HG03108 (cell line): Measurements from ENCODE around the gene BCL3.
"Not testable (repeated sequence)": the region's sequence is repeated elsewhere in the genome, so short reads cannot be mapped to it uniquely, and the experiment has no call there.

Experiments
- ATAC-seq: cut with Tn5 transposase; IDR thresholded peaks from one replicate; pipeline ENCODE4 v1.9.1; 2021; ENCODE audit warnings: moderate library complexity; ENCODE audit not compliant: unreplicated experiment

Gene BCL3

DNA sequence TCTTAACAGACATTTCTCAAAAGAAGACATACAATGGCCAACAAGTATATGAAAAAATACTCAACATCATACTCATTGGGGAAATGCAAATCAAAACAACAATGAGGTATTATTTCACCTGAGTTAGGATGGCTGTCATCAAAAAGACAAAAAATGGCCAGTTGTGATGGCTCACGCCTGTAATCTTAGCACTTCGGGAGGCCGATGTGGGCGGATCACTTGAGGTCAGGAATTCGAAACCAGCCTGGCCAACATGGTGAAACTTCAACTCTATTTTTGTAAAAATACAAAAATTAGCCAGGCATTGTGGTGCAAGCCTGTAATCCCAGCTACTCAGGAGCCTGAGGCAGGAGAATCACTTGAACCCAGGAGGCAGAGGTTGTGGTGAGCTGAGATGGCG lies 27.6 kb upstream of the BCL3 start:
- no peak for ATAC-seq

- not testable (repeated sequence) for ATAC-seq
Measured at GRCh38 chr19:44721369-44721768, 27.1 kb upstream of the BCL3 start.

GRCh38 chr19:44722131-44723121 lies 26.1 kb upstream of the BCL3 start:
- ATAC-seq: no peak

DNA sequence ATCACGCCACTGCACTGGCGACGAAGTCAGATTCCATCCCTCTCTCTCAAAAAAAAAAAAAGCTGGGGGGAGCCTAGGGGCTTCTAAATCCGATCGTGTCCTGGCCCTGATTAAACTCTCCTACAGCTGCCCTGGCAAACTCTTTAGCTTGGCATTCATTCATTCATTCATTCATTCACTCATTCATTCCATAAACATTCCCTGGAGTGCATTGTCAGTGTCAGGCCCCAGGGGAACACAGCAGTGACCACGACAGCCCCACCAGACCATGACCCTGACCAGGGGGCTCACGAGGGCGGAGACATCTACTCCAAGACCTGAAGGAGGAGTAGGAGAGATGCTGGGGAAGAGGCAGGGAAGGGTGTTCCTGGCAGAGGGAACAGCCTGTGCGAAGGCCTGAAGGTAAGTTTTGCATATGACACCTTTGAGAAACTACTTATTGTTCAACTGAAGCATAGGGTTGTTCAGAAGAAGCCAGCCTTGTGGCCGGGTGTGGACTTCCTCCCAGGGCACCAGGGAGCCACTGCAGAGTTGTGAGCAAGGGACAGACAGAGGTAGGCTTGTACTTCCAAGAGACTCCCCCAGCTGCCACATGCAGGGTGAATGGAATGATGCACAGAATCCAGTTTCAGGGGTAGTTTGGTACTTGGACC lies 25.1 kb upstream of the BCL3 start:
- ATAC-seq: no peak

DNA sequence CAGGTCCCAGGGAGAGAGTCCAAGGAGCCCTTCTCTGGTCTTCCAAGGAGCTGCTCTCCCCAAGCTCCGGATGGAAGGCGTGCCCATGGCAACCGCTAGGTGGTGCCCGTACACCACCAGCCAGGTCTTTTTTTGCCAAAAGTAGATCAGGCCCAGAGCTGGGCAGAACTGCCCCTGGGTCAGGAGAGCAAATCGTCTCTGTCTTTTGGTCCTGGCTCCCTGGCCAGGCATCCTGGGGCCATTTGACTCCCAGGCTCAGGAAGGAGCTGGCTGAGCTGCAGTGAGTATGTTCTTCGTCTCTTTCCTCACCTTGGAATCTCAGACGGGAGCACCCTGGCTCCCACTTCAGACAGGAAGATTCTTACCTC lies 24.6 kb upstream of the BCL3 start:
- no peak for ATAC-seq

- ATAC-seq: no peak
Measured at GRCh38 chr19:44725251-44725650, 23.3 kb upstream of the BCL3 start.

- no peak for ATAC-seq
Measured at GRCh38 chr19:44725684-44726083, 22.8 kb upstream of the BCL3 start.

GRCh38 chr19:44726465-44726864 lies 22.0 kb upstream of the BCL3 start:
- ATAC-seq: no peak

DNA sequence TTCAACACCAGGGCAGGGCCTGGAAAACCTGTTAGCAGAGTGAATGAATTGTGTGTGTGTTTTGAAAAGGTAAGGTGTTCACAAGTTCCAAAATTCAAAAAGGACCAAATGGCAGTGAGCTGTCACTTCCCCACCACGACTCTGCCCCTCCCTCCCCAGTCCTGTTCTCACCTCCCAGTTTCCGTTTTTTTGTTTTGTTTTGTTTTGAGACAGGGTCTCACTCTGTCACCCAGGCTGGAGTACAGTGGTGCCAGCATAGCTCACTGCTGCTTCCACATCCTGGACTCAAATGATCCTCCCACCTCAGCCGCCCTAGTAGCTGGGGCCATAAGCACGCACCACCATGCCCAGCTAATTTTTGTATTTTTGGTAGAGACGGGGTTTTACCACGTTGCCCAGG lies 20.3 kb upstream of the BCL3 start:
- no peak for ATAC-seq

DNA sequence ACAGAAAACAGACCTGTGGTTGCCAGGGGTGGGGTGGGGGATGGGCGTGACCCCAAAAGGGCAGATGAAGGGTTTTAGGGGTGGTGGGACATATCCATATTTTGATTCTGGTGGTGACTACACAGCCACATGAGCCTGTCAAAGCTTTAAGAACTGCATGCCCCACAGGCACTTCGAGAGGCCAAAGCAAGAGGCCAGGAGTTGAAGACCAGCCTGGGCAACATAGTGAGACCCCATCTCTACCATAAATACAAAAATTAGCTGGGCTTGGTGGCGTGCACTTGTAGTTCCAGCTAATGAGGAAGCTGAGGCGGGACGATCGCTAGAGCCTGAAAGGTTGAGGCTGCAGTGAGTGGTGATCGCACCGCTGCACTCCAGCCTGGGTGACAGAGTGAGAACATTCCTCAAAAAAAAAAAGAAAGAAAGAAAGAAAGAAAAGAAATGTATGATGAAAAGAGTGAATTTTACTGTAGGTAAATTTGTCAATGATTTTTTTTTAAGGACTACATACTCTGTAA lies 18.9 kb upstream of the BCL3 start:
- no peak for ATAC-seq

DNA sequence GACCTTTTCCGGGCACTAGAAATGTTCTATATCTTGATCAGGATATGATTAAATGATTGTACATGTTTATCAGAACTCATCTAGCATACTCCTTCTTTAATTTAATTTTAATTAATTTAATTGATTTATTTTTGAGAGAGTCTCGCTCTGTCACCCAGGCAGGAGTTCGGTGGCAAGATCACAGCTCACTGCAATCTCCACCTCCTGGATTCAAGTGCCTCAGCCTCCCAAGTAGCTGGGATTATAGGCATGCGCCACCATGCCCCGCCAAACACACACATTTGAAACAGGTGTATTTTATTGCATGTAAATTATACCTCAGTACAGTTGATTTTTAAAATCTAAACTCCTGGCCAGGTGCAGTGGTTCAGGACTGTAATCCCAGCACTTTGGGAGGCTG lies 17.4 kb upstream of the BCL3 start:
- no peak for ATAC-seq

DNA sequence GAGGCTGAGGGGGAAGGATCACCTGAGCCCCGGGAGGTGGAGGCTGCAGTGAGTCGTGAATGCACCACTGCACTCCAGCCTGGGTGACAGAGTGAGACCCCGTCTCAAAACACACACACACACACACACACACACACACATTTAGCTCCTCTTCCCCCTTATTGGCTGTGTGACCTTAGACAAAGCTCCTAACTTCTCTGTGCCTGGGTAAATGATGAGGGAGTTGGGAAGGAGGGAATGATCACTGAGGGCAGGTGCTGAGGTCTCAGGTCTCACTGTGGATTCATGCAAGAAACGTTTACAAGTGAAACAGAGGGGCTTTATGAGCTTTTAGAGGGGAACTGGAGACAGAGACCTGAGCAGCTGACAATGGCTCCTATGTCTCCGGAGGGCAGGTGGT lies 16.9 kb upstream of the BCL3 start:
- no peak for ATAC-seq

GRCh38 chr19:44732235-44733014 lies 16.1 kb upstream of the BCL3 start:
- no peak for ATAC-seq

DNA sequence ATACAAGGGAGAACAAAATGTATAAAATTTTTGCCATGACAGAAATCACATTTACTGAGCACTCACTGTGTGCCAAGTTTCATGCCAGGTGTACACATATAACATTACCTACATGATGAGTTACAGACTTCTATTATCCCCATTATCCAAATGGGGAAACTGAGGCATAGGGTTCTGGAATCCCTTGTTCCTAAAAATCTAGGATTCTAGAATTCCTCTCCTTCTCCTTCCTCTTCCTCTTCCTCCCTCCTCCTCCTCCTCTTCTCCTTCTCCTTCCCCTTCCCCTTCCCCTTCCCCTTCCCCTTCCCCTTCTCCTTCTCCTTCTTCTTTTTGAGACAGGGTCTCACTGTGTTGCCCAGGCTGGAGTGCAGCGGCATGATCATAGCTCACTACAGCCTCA lies 14.2 kb upstream of the BCL3 start:
- ATAC-seq: no peak

DNA sequence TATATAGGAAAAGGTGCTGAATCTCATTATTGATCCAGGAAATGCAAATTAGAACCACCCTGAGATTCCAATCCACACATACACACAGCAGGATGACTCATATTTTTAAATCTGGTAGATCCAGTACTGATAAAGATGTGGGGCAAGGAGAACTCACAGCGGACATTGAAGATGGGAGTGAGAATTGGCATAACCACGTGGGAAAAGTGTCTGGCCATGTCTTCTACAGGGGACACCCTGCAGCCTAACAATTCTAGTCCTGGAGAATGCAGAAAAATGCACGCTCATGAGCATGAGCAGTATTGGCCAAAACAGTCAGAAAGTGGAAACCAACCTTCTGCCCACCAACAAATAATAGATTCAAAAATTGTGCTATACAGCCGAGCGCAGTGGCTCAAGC lies 13.5 kb upstream of the BCL3 start:
- no peak for ATAC-seq

DNA sequence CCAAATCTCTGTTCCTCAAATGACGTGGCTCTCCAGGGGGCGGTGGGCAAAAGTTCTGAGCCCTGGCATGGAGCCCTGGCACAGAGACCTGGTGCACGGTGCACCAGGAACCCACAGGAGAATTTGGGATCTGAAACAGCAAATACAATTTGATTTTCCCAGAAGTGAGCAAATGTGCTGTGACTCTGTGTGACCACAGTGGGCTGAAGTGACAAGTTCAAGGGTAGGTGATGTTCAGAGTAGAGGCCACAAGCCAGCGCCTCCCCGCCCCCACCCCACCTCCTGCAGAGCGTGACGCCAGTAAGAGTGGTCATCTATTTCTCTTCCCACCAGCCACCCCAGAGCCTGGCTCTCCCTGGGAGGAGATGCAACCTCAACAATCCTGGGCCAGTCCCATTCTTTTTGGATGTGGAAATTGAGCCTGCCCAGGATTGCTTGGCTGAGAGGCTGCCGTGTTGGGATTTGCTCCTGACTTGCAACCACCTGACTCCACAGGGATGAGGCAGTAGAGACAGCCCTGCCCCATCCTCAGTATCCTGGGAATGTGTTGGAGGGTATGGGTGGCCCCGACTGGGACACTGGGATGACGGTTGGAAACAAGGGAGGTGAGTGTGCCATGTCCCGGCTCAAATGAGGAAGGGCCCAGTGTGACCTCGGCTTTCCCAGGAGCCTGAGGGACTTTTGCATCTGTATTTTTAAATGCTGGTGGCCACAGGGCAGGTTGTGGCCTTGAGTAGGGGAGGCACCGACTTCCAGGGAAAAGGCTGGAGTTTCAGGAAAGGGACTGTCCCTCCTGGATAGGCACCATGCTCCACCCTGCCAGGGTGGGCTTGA lies 11.1 kb upstream of the BCL3 start:
- no peak for ATAC-seq

DNA sequence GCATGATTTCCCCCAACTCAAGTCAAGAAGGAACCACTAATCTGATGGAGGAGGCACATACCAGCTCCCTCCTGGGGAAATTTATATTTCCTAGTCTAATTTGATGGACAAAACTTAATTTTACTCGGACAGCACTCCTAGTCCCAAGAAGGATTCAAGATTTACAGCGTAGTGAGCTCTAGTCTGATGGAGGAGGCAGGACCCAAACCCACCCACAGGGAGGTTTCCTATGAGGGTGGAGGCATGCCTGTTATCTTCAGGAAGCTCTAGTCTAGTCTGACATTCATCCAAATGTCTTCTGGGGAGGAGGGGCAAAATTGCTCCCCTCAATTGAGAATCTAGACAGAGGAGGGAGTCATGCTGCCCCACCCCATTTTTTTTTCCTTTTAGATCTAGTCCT lies 10.4 kb upstream of the BCL3 start:
- no peak for ATAC-seq

GRCh38 chr19:44738603-44739558 lies 9.6 kb upstream of the BCL3 start:
- no peak for ATAC-seq

GRCh38 chr19:44740351-44740824 lies 8.1 kb upstream of the BCL3 start:
- no peak for ATAC-seq
